Vagina (tissue), 2 donors: ENCODE data around the gene NBL1. TPM values are rescaled to one million over a fixed set of nuclear protein-coding genes. Genes with fewer than 3 reads are reported as not detected.
"Not testable (repeated sequence)": the region's sequence is repeated elsewhere in the genome, so short reads cannot be mapped to it uniquely, and the experiment has no call there.

Experiments used
- DNase-seq, 2 donors: peaks; one replicate each; pipeline ENCODE4 v3.0.0-alpha.2; 2017; ENCODE audit errors: extremely low spot score in 2 of 2
- H3K27ac ChIP-seq: fragments of 200-600 bp; sonication (generic); one replicate; pipeline ENCODE4 v1.5.1; 2019
- H3K27me3 ChIP-seq: fragments of 200-600 bp; sonication (generic); one replicate; pipeline ENCODE4 v1.5.1; 2019
- H3K36me3 ChIP-seq, 2 donors: fragments of 200-600 bp; sonication (generic); one replicate each; pipeline ENCODE4 v1.5.1; 2017 to 2019
- H3K4me1 ChIP-seq: fragments of 200-600 bp; sonication (generic); one replicate; pipeline ENCODE4 v1.5.1; 2019
- H3K4me3 ChIP-seq, 2 donors: fragments of 200-600 bp; sonication (generic); 1 replicate in 1 of 2; 2 replicates in 1 of 2; pipeline ENCODE4 v1.5.1; 2016 to 2019
- H3K9me3 ChIP-seq: fragments of 200-600 bp; sonication (generic); one replicate; pipeline ENCODE4 v1.5.1; 2019
- CTCF ChIP-seq, 3 experiments: fragments of 450-650 bp in 2 of 3; fragments of 200-600 bp in 1 of 3; sonication (generic) in 1 of 3; IDR thresholded peaks; one replicate each; pipeline ENCODE4 v1.5.1; 2017 to 2019; ENCODE audit warnings: antibody characterized with exemption in 3 of 3, mild to moderate bottlenecking in 2 of 3, moderate library complexity in 2 of 3
- POLR2A ChIP-seq, 2 donors: fragments of 450-650 bp; IDR thresholded peaks; one replicate each; pipeline ENCODE4 v1.6.1; 2017; ENCODE audit warnings: antibody characterized with exemption in 2 of 2, mild to moderate bottlenecking in 2 of 2, moderate library complexity in 2 of 2
- POLR2AphosphoS5 ChIP-seq, 2 donors: sonication (generic); formaldehyde crosslinking; IDR thresholded peaks; one replicate each; pipeline ENCODE4 v1.9.0; 2017; ENCODE audit warnings: antibody characterized with exemption in 2 of 2, mild to moderate bottlenecking in 2 of 2, low read depth in 1 of 2; ENCODE audit not compliant: insufficient read depth in 1 of 2
- intact Hi-C: fragments of 100-400 bp; cut with DNase I; formaldehyde crosslinking; loops from one replicate; pipeline ENCODE4 v1.15.1; 2023
- total RNA-seq: library from RNA; depleted of rRNA; stranded (reverse); fragments of >200 nt; gene quantifications from one replicate; pipeline ENCODE4 v1.2.3, GENCODE V29; 2016

The NBL1 gene
- total RNA-seq, 1 donor from 2014 or later = 148 TPM

GRCh38 chr1:19630720-19631395 is 13.3 kb upstream of the NBL1 start:
- H3K4me3 ChIP-seq = no peak overlapping the region
- no peak for TF ChIP-seq POLR2AphosphoS5 (IDR thresholded peaks at IDR 0.05; ENCODE audit: insufficient read depth in 1 of 2, low read depth in 1 of 2)
- no peak for TF ChIP-seq POLR2A (IDR thresholded peaks at IDR 0.05)
- no peak for TF ChIP-seq CTCF (IDR thresholded peaks at IDR 0.05)
- intact Hi-C loops = no loop called here
- no peaks in the 10 kb centered on the region for H3K4me1 ChIP-seq
- no peaks in the 10 kb centered on the region for H3K27me3 ChIP-seq
- peaks cover 0 to 27% of the 10 kb centered on the region in 2 donors for H3K36me3 ChIP-seq
- H3K9me3 ChIP-seq = no peaks in the 10 kb centered on the region
- DNase-seq = no peak
- no peak overlapping the region for H3K27ac ChIP-seq

DNA sequence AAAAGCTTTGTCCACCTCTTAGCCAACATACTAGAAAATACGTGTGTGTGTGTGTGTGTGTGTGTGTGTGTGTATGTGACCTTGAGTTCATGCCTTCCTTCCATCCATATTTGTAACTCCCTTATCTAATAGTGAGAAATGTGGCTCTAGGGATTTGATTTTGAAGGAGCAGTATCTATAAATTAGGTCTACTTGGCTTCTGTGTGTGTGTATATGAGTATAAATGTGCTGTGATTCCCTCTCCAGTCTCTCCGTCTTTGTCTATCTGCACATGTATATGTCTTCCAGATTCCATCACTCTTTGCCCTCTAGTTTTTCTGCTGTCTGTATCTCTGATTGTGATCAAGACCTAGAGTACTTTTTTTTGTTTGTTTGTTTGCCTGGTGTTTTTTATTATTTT is 11.9 kb upstream of the NBL1 start:
- DNase-seq = no peak
- TF ChIP-seq POLR2AphosphoS5 (IDR thresholded peaks at IDR 0.05; ENCODE audit: insufficient read depth in 1 of 2, low read depth in 1 of 2) = no peak
- H3K9me3 ChIP-seq = no peaks in the 10 kb centered on the region
- H3K27me3 ChIP-seq = no peaks in the 10 kb centered on the region
- H3K27ac ChIP-seq = no peak overlapping the region
- peaks cover 0 to 14% of the 10 kb centered on the region in 2 donors for H3K36me3 ChIP-seq
- H3K4me3 ChIP-seq = no peak overlapping the region
- H3K4me1 ChIP-seq = no peaks in the 10 kb centered on the region
- intact Hi-C loops = no loop called here

GRCh38 chr1:19633106-19633505 is 11.0 kb upstream of the NBL1 start:
- TF ChIP-seq POLR2AphosphoS5 (IDR thresholded peaks at IDR 0.05; ENCODE audit: insufficient read depth in 1 of 2, low read depth in 1 of 2) (no peak), POLR2A (IDR thresholded peaks at IDR 0.05) (no peak), CTCF (IDR thresholded peaks at IDR 0.05) (no peak)
- H3K27ac ChIP-seq = no peak overlapping the region
- no peaks in the 10 kb centered on the region for H3K4me1 ChIP-seq
- H3K4me3 ChIP-seq = no peak overlapping the region
- intact Hi-C loops = no loop called here
- H3K27me3 ChIP-seq = no peaks in the 10 kb centered on the region
- H3K9me3 ChIP-seq = no peaks in the 10 kb centered on the region
- no peak for DNase-seq
- peaks cover 0 to 5% of the 10 kb centered on the region in 2 donors for H3K36me3 ChIP-seq

DNA sequence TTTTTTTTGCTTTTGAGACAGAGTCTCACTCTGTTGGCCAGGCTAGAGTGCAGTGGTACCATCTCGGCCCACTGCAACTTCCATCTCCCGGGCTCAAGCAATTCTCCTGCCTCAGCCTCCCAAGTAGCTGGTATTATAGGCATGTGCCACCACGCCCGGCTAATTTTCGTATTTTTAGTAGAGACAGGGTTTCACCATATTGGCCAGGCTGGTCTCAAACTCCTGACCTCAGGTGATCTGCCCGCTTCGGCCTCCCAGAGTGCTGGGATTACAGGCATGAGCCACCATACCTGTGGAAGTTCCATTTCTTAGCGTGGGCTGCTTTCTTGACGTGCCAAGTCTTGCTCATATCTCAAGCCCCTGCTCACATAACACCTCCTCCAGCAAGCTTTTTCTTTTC is 9.0 kb upstream of the NBL1 start:
- H3K9me3 ChIP-seq, H3K4me1 ChIP-seq, H3K27me3 ChIP-seq, H3K36me3 ChIP-seq, intact Hi-C loops, DNase-seq, H3K27ac ChIP-seq, H3K4me3 ChIP-seq: not testable (repeated sequence)

GRCh38 chr1:19635646-19636045 is 8.5 kb upstream of the NBL1 start:
- intact Hi-C loops = no loop called here
- Histone ChIP-seq H3K27me3 (no peaks in the 10 kb centered on the region), H3K9me3 (no peaks in the 10 kb centered on the region), H3K36me3 (no peaks in the 10 kb centered on the region), H3K4me1 (peaks cover 14% of the 10 kb centered on the region), H3K4me3 (no peak overlapping the region), H3K27ac (no peak overlapping the region)
- DNase-seq = no peak
- TF ChIP-seq POLR2AphosphoS5 (IDR thresholded peaks at IDR 0.05; ENCODE audit: insufficient read depth in 1 of 2, low read depth in 1 of 2) = no peak
- TF ChIP-seq CTCF (IDR thresholded peaks at IDR 0.05) = no peak
- no peak for TF ChIP-seq POLR2A (IDR thresholded peaks at IDR 0.05)

DNA sequence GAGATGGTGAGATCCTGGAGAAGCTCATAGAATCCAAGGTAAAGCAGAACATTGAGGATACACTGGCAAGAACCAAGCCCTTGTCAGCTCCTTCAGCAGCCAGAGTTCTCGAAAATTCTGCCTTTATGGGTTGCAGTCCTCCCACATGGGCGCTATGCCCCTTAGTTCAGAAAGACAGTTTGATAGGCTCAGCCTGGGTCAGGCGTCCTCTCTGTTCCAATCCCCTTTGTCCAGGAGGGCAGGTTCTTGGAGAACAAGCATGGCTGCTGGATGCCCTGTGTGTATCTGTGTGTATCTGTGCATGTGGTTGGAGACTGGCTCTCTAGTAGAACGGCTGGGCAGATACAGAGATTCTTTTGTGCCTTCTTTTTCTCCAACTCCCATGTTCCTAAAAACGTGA is 8.0 kb upstream of the NBL1 start:
- H3K27ac ChIP-seq = no peak overlapping the region
- intact Hi-C loops = no loop called here
- no peak for TF ChIP-seq CTCF (IDR thresholded peaks at IDR 0.05)
- no peak for TF ChIP-seq POLR2AphosphoS5 (IDR thresholded peaks at IDR 0.05; ENCODE audit: insufficient read depth in 1 of 2, low read depth in 1 of 2)
- TF ChIP-seq POLR2A (IDR thresholded peaks at IDR 0.05) = no peak

DNA sequence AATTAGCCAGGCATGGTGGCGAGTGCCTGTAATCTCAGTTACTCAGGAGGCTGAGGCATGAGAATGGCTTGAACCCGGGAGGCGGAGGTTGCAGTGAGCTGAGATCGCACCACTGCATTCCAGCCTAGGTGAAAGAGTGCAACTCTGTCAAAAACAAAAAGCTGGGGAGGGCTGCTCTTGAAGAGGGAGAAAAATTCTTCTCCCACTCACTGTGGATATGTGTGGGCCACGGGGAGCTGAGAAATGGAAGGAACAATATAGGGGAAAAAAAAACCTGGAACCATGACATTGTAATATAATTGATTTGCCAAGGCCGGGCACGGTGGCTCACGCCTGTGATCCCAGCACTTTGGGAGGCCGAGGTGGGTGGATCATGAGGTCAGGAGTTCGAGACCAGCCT is 7.4 kb upstream of the NBL1 start:
- H3K27me3 ChIP-seq, H3K27ac ChIP-seq, H3K4me3 ChIP-seq, intact Hi-C loops, DNase-seq, H3K36me3 ChIP-seq, H3K9me3 ChIP-seq: not testable (repeated sequence)
- H3K4me1 ChIP-seq = peaks cover 18% of the 10 kb centered on the region

More for the DNA sequence above, 8.0 kb upstream of the NBL1 start:
- no peak for DNase-seq
- Histone ChIP-seq H3K36me3 (no peaks in the 10 kb centered on the region), H3K4me1 (peaks cover 18% of the 10 kb centered on the region), H3K27me3 (no peaks in the 10 kb centered on the region), H3K4me3 (no peak overlapping the region), H3K9me3 (no peaks in the 10 kb centered on the region)
